ENCODE measurements around the gene E2F8.

The E2F8 gene

GRCh38 chr11:19216021-19216420 lies 24.7 kb downstream of the E2F8 start:
- DNase-seq (ENCODE audit: low spot score), result no peak
- TF ChIP-seq CTCF (IDR thresholded peaks at IDR 0.05; ENCODE audit: extremely low read depth, insufficient read depth, missing control alignments), result no peak
- in situ Hi-C loops (cut with MboI; ENCODE audit: low pct_unique_long_range_greater_than_20kb, low sequenced_read_pairs, unreplicated experiment), result loop anchor here (25.0 kb wide), 1 partner anchor 96 kb away; no protein-coding TSS in a partner anchor

GRCh38 chr11:19209617-19210370 lies 31.0 kb downstream of the E2F8 start:
- DNase-seq (ENCODE audit: low spot score), result no peak
- TF ChIP-seq CTCF (IDR thresholded peaks at IDR 0.05; ENCODE audit: extremely low read depth, insufficient read depth, missing control alignments), result no peak
- in situ Hi-C loops (cut with MboI; ENCODE audit: low pct_unique_long_range_greater_than_20kb, low sequenced_read_pairs, unreplicated experiment), result loop anchor here (25.0 kb wide), 1 partner anchor 103 kb away; no protein-coding TSS in a partner anchor

GRCh38 chr11:19208959-19209546 lies 31.7 kb downstream of the E2F8 start:
- DNase-seq (ENCODE audit: low spot score), result no peak
- in situ Hi-C loops (cut with MboI; ENCODE audit: low pct_unique_long_range_greater_than_20kb, low sequenced_read_pairs, unreplicated experiment), result loop anchor here (25.0 kb wide), 1 partner anchor 103 kb away; no protein-coding TSS in a partner anchor
- no peak for TF ChIP-seq CTCF (IDR thresholded peaks at IDR 0.05; ENCODE audit: extremely low read depth, insufficient read depth, missing control alignments)

GRCh38 chr11:19208181-19208580 lies 32.6 kb downstream of the E2F8 start:
- no peak for TF ChIP-seq CTCF (IDR thresholded peaks at IDR 0.05; ENCODE audit: extremely low read depth, insufficient read depth, missing control alignments)
- in situ Hi-C loops (cut with MboI; ENCODE audit: low pct_unique_long_range_greater_than_20kb, low sequenced_read_pairs, unreplicated experiment), result loop anchor here (25.0 kb wide), 1 partner anchor 104 kb away; no protein-coding TSS in a partner anchor
- no peak for DNase-seq (ENCODE audit: low spot score)

- no peak for DNase-seq (ENCODE audit: low spot score)
- in situ Hi-C loops (cut with MboI; ENCODE audit: low pct_unique_long_range_greater_than_20kb, low sequenced_read_pairs, unreplicated experiment), result loop anchor here (25.0 kb wide), 1 partner anchor 107 kb away; no protein-coding TSS in a partner anchor
- no peak for TF ChIP-seq CTCF (IDR thresholded peaks at IDR 0.05; ENCODE audit: extremely low read depth, insufficient read depth, missing control alignments)
Observed at GRCh38 chr11:19204836-19205235, 35.9 kb downstream of the E2F8 start.

- TF ChIP-seq CTCF (IDR thresholded peaks at IDR 0.05; ENCODE audit: extremely low read depth, insufficient read depth, missing control alignments), result no peak
- DNase-seq (ENCODE audit: low spot score), result no peak
Observed at GRCh38 chr11:19201737-19202605, 38.8 kb downstream of the E2F8 start, which contains the start of gene CSRP3. Gene CSRP3 (minus strand): TSS chr11:19201983. CDS start chr11:19192448, 9,535 bp downstream.

More at GRCh38 chr11:19201737-19202605, 38.8 kb downstream of the E2F8 start, which contains the start of gene CSRP3:
- in situ Hi-C loops (cut with MboI; ENCODE audit: low pct_unique_long_range_greater_than_20kb, low sequenced_read_pairs, unreplicated experiment), result loop anchor here (25.0 kb wide), 1 partner anchor 110 kb away; no protein-coding TSS in a partner anchor

Data from GM13977 (cell line).